Activated naive CD4-positive, alpha-beta T cell treated with anti-CD3 and anti-CD28 coated beads, Interleukin-2, amount 10 ng/mL, durations not matched to agents 7 days and 5 days (primary cell): ENCODE data around the gene TBC1D4.
"Not testable (repeated sequence)": the region's sequence is repeated elsewhere in the genome, so short reads cannot be mapped to it uniquely, and the experiment has no call there.

ENCODE experiments used
- CTCF ChIA-PET: fragments of 350-600 bp; sonication (Branson Sonifier 250); formaldehyde crosslinking; loops from one replicate; lab custom pipeline; 2021; ENCODE audit warnings: antibody characterized with exemption; lab: Charles Lee
- DNase-seq: peaks from one replicate; pipeline ENCODE4 v3.0.0-alpha.2; 2020
- H3K27ac Mint-ChIP-seq: one replicate; pipeline ENCODE4 v1.8.0; 2021; ENCODE audit warnings: mild to moderate bottlenecking, moderate library complexity, mixed read lengths
- H3K27me3 Mint-ChIP-seq: one replicate; pipeline ENCODE4 v1.8.0; 2021; ENCODE audit warnings: mild to moderate bottlenecking, mixed read lengths
- H3K36me3 Mint-ChIP-seq: one replicate; pipeline ENCODE4 v1.8.0; 2021; ENCODE audit warnings: mixed read lengths
- H3K4me1 Mint-ChIP-seq: one replicate; pipeline ENCODE4 v1.8.0; 2021; ENCODE audit warnings: mixed read lengths
- H3K4me3 Mint-ChIP-seq: one replicate; pipeline ENCODE4 v1.8.0; 2021; ENCODE audit warnings: mild to moderate bottlenecking, moderate library complexity, mixed read lengths
- H3K9me3 Mint-ChIP-seq: one replicate; pipeline ENCODE4 v1.8.0; 2021; ENCODE audit warnings: mixed read lengths

Gene TBC1D4

DNA sequence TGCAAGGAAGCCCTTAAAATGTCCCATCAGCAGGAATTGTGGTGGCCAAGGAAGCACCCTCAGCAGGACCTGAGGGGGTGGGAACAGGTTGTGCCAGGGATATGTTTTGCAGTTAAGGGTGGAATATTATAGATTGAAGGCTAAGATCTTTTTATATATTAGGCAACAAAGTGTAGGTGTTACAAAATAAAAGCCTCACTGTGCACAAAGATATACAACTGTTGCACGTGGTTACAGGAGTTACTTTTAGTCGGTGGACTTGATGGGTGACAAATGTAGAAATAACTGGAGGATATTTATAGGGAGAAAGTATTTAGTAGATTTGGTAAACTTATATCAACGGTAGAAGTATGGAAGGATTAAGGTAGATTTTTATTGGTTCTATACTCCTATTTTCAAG, 35.1 kb downstream of the TBC1D4 start:
- H3K27ac Mint-ChIP-seq, result no peak overlapping the region
- no peaks in the 10 kb centered on the region for H3K36me3 Mint-ChIP-seq
- H3K4me3 Mint-ChIP-seq, result no peak overlapping the region
- H3K27me3 Mint-ChIP-seq, result peaks cover 7% of the 10 kb centered on the region
- CTCF ChIA-PET, result no interaction called here
- H3K4me1 Mint-ChIP-seq, result no peaks in the 10 kb centered on the region
- no peaks in the 10 kb centered on the region for H3K9me3 Mint-ChIP-seq
- no peak for DNase-seq

DNA sequence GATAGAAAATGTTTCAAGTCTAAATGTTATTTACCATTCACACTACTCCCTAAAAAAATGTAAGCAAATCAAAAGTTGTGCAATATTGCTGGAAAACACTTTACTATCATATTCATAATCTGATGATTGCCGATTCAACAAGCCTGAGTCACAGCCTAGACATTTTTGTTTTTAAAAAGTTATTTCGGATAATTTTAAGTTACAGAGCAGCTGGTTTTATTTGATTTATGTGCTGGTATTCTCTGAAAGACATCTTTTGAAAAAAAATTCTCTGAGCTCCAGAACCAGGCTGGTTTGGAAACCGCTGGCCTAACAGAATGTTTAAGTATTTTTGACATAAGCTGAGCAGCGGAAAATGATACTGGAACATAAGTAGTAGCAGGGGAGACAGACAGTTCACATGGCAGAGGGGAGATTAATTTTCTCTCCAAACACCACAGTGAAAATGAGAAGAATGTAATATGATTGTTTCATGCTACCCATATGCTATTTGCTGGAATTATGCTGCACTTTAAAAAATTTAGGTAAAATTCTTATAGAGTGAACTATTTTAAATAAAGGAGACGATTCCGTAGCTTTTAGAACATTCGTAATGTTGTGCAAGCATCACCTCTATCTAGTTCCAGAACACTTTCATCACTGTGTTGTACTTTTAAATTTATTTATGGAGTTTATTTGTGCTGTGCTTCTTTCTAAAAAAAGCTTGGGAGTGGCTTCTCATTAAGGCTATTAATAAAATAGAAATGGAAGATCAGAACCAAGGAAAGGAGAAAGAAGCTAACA, 36.1 kb downstream of the TBC1D4 start:
- Mint-ChIP-seq H3K9me3 (no peaks in the 10 kb centered on the region), H3K27ac (no peak overlapping the region), H3K27me3 (peaks cover 7% of the 10 kb centered on the region), H3K36me3 (no peaks in the 10 kb centered on the region), H3K4me3 (no peak overlapping the region), H3K4me1 (no peaks in the 10 kb centered on the region)
- CTCF ChIA-PET, result no interaction called here
- no peak for DNase-seq

DNA sequence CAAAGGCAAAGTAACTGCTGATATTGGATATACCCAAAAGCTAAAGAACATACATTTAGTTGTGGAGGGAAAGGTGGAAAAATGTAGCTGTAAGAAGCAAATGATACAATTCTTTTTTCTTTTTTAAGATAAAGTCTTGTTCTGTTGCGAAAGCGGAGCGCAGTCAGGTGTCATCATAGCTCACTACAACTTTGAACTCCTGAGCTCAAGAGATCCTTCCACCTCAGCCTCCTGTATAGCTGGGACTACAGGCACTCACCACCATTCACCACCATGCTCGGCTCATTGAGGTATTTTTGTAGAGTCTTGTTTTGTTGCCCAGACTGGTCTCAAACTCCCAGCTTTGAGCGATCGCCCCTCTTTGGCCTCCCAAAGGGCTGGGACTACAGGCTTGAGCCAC, 38.0 kb downstream of the TBC1D4 start:
- no peaks in the 10 kb centered on the region for H3K36me3 Mint-ChIP-seq
- no peaks in the 10 kb centered on the region for H3K9me3 Mint-ChIP-seq
- H3K27me3 Mint-ChIP-seq, result peaks cover 7% of the 10 kb centered on the region
- no peak for DNase-seq
- no peaks in the 10 kb centered on the region for H3K4me1 Mint-ChIP-seq
- no peak overlapping the region for H3K27ac Mint-ChIP-seq
- no peak overlapping the region for H3K4me3 Mint-ChIP-seq
- CTCF ChIA-PET, result no interaction called here

DNA sequence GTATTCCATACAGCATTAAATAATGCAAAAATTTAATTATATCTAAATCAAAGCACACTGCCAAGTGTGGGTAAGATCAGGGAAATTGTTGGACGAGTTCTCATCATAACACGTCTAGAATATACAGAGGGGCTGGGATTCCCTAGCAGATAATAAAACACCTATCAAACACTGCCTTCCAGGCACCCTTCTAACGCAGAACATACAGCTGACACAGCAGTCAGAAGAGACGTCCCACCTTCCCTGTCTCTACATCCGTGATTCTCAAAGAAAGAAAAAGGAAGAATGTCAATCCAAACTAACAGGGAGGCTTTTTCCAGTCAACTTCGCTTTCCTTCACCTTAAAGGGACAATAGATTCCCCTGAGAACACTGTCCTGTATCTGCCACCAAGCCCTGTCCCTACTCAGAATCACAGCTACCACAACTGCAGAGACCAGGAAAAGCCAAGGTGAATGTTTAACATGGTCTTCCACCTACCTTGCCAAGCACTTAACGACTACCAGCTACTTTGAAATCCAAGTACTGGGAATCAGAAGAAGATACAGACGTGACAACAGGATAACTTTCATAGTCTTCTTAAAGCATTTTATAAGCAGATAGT, 38.5 kb downstream of the TBC1D4 start:
- no peak for DNase-seq
- H3K27ac Mint-ChIP-seq, result no peak overlapping the region
- H3K36me3 Mint-ChIP-seq, result no peaks in the 10 kb centered on the region
- peaks cover 7% of the 10 kb centered on the region for H3K27me3 Mint-ChIP-seq
- H3K4me1 Mint-ChIP-seq, result no peaks in the 10 kb centered on the region
- no peaks in the 10 kb centered on the region for H3K9me3 Mint-ChIP-seq
- H3K4me3 Mint-ChIP-seq, result no peak overlapping the region
- CTCF ChIA-PET, result no interaction called here

DNA sequence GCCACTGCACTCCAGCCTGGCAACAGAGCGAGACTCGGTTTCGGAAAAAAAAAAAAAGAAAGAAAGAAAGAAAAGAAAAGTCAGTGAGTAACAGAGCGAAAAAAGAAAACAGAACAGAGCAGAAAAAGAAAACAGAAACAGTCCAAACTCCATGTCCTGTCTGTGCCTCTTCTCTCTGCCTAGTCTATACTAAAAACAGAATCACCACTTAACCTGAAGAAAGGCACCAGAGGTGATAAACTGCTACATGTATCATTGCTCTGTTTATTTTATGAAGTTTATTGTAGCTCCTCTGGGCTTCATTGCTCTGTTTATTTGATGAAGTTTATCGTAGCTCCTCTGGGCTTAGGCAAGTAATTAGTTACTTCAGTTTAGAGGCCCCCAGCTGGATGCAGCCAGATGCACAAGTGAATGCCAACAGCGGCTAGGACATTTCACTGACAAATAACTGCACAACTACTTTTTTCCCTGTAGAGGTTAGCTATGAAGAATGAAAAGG, 39.2 kb downstream of the TBC1D4 start:
- no peak for DNase-seq

DNA sequence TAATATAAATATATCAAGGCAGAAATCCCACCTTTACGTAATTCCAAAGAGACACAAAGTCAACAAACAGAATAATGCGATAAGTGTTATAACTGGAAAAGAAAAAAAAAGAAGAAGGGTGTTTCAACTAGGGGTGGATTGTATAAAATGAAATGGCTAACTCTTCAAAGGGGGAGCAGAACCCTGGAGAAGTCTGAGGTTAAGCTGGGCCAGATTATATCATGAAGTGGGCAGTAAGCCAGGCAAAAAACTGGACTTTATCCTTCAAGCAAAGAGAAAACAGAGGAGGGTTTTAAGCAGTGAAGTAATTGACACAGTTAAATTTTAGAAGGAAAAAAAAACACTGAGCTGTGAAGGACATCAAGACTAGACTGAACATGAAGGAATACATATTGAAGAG, 41.9 kb downstream of the TBC1D4 start:
- no peak overlapping the region for H3K4me3 Mint-ChIP-seq

More for the DNA sequence above, 39.2 kb downstream of the TBC1D4 start:
- Mint-ChIP-seq H3K9me3 (no peaks in the 10 kb centered on the region), H3K27ac (no peak overlapping the region), H3K36me3 (no peaks in the 10 kb centered on the region), H3K27me3 (peaks cover 7% of the 10 kb centered on the region), H3K4me3 (no peak overlapping the region), H3K4me1 (no peaks in the 10 kb centered on the region)
- CTCF ChIA-PET, result no interaction called here

DNA sequence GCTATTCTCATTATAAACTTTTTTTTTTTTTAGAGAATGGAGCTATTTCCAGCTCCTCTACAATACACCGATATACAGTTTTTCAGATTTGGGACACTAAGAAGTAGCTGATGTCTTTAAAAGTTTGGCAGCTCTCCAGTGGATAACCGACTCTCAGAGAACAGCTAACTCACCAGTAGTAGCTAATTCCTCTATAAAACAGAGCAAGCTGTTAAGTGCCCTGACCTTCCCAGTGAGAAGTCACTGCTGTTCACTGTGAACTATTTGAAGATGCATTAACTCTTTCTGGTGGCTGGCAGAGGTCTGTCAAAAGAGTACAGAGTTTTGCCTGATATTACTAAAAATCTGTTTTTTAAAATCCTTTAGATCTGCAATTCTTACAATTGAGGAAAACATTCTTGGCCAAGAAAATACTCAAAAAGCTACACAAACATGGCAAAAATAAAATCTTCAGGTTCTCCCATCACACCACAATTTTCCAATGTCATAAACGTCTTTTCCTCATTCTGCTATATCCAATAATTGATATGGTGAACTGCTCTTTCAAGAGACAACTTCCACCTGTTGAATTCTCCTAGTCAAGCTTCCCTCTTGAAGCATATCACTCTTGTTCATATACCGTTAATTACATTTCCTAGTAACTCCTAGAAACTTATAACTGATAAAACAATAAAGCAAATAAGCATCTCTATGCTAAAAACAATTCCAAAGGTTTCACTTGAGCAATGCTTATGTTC, 44.2 kb downstream of the TBC1D4 start:
- H3K27me3 Mint-ChIP-seq, result peaks cover 4% of the 10 kb centered on the region
- no peaks in the 10 kb centered on the region for H3K4me1 Mint-ChIP-seq
- CTCF ChIA-PET, result interaction anchor here (0.6 kb wide), 1 partner anchor 1203 kb away, joined by 3 read pairs; no protein-coding TSS in a partner anchor
- H3K4me3 Mint-ChIP-seq, result no peak overlapping the region
- H3K27ac Mint-ChIP-seq, result no peak overlapping the region
- DNase-seq, result no peak
- no peaks in the 10 kb centered on the region for H3K36me3 Mint-ChIP-seq
- H3K9me3 Mint-ChIP-seq, result no peaks in the 10 kb centered on the region

More for the DNA sequence above, 41.9 kb downstream of the TBC1D4 start:
- Mint-ChIP-seq H3K27me3 (peaks cover 7% of the 10 kb centered on the region), H3K9me3 (no peaks in the 10 kb centered on the region), H3K36me3 (no peaks in the 10 kb centered on the region), H3K4me1 (no peaks in the 10 kb centered on the region), H3K27ac (no peak overlapping the region)
- CTCF ChIA-PET, result interaction anchor here (0.6 kb wide), 1 partner anchor 64 kb away, joined by 4 read pairs; no protein-coding TSS in a partner anchor
- DNase-seq, result no peak

DNA sequence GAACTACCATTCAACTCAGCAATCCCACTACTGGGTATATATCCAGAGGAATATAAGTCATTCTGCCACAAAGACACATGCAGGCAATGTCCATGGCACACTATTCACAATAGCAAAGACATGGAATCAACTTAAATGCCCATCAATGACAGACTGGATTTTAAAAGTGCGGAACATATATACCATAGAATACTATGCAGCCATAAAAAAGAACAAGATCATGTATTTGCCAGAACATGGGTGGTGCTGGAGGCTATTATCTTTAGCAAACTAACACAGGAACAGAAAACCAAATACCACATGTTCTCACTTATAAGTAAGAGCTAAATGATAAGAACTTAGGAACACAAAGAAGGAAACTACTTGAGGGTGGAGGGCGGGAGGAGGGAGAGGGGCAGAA, 47.8 kb downstream of the TBC1D4 start:
- H3K9me3 Mint-ChIP-seq, CTCF ChIA-PET, H3K4me3 Mint-ChIP-seq, H3K27me3 Mint-ChIP-seq, H3K36me3 Mint-ChIP-seq, H3K4me1 Mint-ChIP-seq, DNase-seq, H3K27ac Mint-ChIP-seq: not testable (repeated sequence)

DNA sequence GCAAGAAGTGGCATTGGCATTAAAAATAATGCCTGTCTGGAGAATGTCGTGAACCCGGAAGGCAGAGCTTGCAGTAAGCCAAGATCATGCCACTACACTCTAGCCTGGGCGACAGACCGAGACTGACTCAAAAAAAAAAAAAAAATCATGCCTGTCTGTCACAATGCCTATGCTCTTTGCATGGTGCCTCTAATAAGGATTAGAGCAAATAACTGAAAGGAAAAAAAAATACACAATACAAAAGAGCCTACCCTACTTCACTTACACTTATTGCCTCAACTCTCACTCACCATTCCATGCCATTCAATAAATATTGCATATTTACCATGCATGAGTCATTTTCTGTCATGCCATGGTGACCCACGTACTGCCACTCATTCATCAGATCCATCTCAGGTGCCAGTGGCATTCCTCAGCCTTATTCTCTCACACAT, 49.1 kb downstream of the TBC1D4 start:
- Mint-ChIP-seq H3K4me3 (no peak overlapping the region), H3K27ac (no peak overlapping the region), H3K27me3 (peaks cover 7% of the 10 kb centered on the region), H3K9me3 (no peaks in the 10 kb centered on the region), H3K36me3 (no peaks in the 10 kb centered on the region), H3K4me1 (no peaks in the 10 kb centered on the region)
- CTCF ChIA-PET, result no interaction called here
- no peak for DNase-seq

DNA sequence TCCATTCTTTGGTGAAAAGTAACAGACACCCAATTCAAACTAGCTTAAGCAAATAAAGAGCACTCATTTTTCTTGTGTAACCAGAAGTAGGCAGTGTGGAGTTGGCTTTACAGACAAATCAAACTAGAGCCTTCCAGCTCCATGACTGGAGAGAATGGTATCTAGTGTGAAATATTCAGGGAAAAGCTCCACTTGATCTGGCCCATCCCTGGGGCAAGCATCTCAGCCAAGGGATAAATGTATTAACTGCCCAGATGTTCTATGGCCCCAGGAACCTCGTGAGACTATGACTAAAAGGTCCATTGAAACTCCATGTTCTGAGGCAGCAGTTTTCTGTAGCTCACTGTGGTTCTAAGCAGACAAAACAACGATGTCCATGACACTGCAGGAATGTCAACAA, 49.9 kb downstream of the TBC1D4 start:
- H3K27me3 Mint-ChIP-seq, result peaks cover 7% of the 10 kb centered on the region
- no peak for DNase-seq
- CTCF ChIA-PET, result no interaction called here
- no peak overlapping the region for H3K4me3 Mint-ChIP-seq
- no peaks in the 10 kb centered on the region for H3K36me3 Mint-ChIP-seq
- no peak overlapping the region for H3K27ac Mint-ChIP-seq
- H3K4me1 Mint-ChIP-seq, result no peaks in the 10 kb centered on the region
- H3K9me3 Mint-ChIP-seq, result no peaks in the 10 kb centered on the region

DNA sequence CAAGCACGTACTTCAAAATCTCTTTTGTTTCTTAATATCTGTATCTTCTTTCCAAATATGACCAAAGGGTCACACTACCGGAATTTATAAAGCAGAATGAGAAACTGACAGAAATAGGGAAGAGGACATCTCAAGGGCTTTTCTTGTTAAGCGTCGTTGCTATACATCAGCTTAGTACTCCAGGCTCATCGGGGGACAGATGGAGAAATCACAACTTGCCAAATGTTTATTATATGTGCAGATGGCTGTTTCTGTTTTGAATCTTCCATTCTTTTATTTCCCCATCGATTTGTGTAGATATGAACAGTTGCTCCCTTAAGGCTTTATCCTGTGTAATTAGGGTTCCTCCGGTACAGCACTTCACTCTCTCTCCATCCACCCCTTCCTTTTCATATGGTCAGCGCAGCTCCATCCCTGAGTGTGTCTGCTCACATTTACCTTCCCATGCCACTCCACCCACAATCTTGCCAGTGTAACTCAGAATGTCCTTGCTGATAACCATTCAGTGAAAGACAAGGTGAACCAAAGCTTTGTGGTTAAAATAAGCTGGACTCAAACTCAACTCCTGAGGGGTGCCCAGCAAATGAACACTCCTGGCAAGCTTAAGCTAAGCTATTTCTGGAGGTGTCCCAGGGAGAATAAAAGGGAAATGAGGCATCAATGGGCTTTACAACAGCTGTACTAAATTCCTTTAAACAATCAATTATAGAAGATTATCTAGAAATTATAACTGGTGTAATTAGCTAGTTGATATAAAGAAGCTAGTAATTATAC, 51.3 kb downstream of the TBC1D4 start:
- no peak for DNase-seq
- CTCF ChIA-PET, result no interaction called here

DNA sequence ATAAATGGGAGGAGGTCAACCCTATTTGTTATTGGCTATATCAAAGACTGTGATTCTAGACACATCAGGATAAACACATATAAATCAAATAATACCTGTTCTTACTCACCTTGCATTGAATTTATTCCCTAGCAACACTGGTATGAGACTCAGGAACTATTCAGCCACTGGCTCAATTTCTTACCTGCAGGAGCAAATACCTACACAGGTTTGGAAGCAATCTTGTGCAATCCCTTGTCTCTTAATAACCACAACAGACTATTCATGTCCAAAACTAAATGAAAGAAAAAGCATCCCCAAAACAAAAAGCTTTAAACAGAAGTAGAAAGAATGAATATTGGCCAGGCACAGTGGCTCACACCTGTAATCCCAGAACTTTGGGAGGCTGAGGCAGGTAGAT, 55.5 kb downstream of the TBC1D4 start:
- no peak for DNase-seq
- Mint-ChIP-seq H3K4me1 (no peaks in the 10 kb centered on the region), H3K36me3 (no peaks in the 10 kb centered on the region), H3K9me3 (no peaks in the 10 kb centered on the region), H3K27ac (no peak overlapping the region), H3K27me3 (peaks cover 7% of the 10 kb centered on the region), H3K4me3 (no peak overlapping the region)
- CTCF ChIA-PET, result interaction anchor here (0.6 kb wide), 1 partner anchor 1047 kb away, joined by 3 read pairs; no protein-coding TSS in a partner anchor

More for the DNA sequence above, 51.3 kb downstream of the TBC1D4 start:
- H3K4me3 Mint-ChIP-seq, result no peak overlapping the region
- no peaks in the 10 kb centered on the region for H3K4me1 Mint-ChIP-seq
- H3K9me3 Mint-ChIP-seq, result no peaks in the 10 kb centered on the region
- H3K27ac Mint-ChIP-seq, result no peak overlapping the region
- H3K36me3 Mint-ChIP-seq, result no peaks in the 10 kb centered on the region
- H3K27me3 Mint-ChIP-seq, result peaks cover 7% of the 10 kb centered on the region

DNA sequence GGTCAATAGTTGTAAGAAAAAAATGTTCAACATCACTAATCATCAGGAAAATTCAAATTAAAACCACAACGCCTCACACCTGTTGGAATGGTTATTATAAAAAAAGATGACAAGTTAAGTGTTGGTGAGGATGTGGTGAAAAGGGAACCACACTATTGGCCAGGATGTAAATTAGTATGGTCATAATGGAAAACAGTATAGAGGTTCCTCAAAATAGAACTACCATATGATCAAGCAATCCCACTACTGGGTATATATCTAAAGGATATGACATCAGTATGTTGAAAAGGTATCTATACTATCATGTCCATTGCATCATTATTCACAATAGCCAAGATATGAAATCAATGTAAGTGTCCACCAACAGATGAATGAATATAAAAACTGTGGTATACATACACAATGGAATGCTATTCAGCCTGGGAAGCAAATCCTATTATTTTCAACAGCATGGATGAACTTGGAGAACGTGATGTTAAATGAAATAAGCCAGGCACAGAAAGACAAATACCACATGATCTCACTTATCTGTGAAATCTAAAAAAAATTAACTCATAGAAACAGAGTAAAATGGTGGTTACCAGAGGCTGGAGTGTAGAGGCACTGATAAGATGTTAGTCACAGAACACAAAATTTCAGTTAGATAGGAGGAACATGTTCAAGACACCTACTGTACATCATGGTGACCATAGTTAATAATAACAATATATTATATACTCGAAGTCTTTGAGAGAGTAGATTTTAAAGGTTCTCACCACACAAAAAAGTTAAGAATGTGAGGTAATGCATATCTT, 56.6 kb downstream of the TBC1D4 start:
- Mint-ChIP-seq H3K36me3 (no peaks in the 10 kb centered on the region), H3K27me3 (peaks cover 5% of the 10 kb centered on the region), H3K4me3 (no peak overlapping the region), H3K27ac (no peak overlapping the region), H3K9me3 (no peaks in the 10 kb centered on the region), H3K4me1 (no peaks in the 10 kb centered on the region)
- CTCF ChIA-PET, result no interaction called here
- DNase-seq, result no peak
